CD4-positive, alpha-beta T cell treated with Interleukin-2 at 100 ng/mL for 4 hours (primary cell): ENCODE measurements around the gene TMEM72.

Experiments used
- DNase-seq: peaks from one replicate; pipeline ENCODE4 v3.0.0-alpha.2; 2020; ENCODE audit warnings: low spot score

The TMEM72 gene

DNA sequence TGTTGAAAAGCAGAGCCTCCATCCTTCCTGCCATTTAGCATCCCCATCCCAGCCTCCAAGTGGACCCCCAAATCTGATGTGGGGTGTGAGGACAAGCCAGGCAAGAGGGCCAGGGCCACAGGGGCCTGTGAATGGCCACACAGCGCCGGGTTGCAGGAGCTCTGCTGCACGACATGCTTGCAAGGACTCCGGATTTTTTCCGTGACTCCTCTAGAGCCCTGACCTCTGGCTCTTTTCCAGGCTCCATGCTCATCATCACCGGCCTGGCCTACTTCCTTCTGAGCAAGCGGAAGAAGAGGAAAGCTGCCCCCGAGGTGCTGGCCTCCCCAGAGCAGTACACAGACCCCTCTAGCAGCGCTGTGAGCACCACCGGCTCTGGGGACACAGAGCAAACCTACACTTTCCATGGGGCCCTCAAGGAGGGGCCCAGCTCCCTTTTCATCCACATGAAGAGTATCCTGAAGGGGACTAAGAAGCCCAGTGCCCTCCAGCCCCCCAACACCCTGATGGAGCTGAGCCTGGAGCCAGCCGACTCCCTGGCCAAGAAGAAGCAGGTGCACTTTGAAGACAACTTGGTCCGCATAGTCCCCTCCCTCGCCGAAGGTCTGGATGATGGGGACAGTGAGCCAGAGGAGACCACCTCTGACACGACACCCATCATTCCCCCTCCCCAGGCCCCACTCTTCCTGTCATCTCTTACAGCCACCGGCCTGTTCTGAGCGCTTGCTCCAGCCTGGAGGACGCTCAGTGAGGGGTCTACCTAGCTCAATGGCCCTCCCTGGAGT is 23.5 kb downstream of the TMEM72 start:
- DNase-seq: no peak

DNA sequence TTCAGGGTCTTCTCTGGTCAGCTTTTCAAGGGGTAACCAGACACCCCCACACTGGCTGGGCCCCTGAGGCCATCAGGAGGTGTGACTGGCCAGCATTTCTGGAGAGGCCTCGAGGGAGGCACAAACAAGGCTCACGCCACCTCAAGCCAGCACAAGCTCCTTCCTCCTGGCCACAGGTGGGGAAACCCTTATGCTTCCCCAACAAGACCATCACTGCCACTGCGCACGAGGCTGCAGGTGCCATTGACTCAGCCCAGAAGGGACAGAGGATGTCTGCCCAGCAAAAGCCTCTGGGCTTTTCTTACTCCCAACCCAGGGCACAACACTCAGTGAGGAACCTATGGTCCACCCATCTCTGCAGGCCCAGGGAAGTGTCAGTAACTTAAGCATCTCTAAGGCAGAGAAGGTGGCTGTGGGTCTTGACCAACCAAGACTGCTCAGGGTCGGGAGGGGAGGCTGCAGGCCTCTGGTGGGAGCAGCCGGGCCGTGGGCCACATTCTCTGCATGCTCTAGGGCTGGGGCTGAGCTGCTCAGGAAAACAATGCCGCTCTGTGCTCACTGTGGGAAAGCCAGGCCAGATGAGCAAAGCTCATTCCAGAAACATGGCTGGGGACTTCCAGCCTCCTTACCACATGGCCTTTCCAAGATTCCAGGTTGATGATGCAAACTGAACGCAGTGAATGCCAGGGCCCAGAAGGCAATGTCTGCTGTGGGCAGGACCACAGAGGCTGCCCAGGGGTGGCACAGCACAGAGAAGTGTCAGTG is 24.2 kb downstream of the TMEM72 start:
- no peak for DNase-seq

DNA sequence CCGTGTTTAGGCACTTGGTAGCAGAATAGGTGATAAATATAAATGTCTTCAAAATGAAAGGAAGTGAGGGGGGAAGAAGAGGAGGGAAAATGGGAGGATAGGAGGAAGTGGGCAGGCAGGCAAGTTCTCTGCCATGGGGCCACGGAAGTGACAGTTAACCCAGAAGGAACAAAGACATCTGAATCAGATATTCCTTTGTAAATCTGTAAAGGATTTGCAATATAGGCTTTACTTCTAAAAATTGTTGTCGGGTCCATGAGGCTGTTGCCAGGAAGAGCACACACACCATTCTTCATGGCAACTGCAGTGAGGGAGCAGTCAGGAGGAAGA is 24.8 kb downstream of the TMEM72 start:
- no peak for DNase-seq

DNA sequence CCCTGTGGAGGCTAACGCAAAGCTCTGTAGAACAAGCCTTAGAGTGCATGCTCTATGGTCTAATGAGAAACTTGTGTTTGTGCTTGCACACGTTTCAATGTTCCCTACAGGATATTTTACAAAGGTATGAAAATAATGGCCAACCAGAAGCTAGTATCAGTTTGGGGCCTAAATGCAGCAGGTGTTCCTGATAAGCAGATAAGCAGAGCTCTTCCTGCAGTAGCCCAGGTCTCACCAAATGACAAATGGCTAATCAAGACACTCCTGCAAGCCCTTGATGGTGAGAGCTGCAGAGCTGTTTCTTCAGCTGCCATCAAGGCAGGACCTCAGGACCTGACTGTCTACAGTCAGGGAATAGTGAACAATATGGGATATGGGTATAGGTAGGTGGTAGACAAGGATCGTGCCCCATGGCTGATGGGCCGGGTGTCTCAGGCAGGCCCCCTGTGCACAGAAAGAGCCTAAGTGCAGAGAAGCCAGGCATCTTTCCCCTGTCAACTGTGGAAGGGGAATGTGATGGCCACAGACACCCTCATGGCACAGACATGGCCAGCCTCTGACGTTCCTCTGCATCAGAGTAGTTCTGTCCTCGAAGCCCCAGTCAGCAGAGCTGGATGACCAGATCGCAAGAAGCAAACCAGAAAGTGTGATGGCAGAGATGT is 25.3 kb downstream of the TMEM72 start:
- DNase-seq: no peak

DNA sequence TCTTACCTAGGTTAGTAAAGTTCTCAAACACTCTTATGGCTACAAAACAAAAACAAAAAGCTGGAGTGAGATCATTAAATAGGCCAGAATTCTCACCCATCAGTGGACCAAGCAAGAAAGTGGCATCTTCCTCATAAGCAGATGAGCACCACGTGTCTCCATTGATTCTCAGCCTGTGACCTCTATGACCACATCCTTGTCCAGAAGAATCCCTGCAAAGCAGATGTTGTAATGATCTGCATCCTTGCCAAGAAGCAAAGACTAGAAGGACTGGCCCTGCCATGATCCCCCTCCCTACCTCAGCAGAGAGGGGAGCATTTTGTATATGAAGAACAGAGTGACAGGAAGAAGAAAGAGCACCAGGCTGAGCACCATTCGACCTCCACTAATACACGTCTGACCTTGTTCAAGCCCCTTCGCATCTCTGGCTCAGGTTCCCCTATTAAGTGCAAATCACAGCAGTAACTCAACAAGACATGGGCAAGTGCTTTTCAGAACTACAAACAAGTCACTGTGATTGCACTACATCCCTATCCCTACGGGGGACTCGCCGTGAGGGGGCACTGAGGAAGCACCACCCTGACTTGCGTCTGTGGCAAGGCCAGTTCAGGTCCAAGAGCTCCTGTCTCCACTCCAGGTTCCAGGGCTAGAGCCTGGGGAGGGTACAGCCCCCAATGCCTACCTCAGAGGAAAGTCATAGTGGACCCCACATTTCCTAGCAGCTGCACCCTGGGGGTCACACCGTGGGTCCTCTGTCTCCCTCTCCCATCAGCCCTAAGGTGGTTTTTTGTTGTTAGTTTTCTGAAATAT is 26.3 kb downstream of the TMEM72 start:
- no peak for DNase-seq

DNA sequence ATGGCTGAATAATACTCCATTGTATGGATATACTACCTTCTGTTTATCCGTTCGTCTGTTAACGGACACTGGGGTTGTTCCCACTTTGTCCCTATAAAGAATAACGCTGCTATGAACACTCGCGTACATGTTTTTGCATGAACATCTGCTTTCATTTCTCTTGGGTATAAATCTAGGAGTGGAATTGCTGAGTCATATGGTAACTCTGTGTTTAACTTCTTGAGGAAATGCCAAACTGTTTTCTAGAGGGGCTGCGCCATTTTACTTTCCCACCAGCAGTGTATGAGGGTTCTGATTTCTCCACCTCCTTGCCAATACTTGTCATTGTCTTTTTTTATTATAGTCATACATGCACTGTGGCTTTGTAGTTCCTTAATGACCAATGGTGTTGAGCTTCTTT is 27.8 kb downstream of the TMEM72 start:
- DNase-seq: no peak

DNA sequence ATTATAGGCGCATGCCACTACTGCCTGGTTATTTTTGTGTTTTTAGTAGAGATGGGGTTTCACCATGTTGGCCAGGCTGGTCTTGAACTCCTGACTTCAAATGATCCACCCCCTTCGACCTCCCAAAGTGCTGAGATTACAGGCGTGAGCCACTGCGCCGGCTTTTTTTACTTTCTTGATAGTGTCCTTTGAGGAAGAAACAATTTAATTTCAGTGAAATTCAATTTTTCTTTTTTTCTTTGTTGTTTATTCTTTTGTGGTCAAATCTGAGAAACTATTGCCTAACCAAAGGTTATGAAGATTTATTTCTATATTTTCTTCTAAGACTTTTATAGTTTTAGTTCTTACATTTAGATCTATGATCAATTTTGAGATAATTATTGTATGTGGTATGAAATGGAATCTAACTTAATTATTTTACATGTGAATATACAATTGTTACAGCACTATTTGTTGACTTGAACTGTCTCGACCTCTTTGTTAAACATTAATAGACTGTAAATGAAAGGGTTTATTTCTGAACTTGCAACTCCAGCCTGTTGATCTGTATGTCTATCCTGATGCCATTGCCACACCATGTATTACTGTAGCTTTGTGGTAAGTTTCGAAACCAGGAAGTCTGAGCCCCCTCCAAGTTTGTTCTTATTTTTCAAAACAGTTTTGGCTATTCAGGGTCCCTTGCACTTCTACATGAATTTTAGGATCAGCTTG is 28.7 kb downstream of the TMEM72 start:
- DNase-seq: no peak

DNA sequence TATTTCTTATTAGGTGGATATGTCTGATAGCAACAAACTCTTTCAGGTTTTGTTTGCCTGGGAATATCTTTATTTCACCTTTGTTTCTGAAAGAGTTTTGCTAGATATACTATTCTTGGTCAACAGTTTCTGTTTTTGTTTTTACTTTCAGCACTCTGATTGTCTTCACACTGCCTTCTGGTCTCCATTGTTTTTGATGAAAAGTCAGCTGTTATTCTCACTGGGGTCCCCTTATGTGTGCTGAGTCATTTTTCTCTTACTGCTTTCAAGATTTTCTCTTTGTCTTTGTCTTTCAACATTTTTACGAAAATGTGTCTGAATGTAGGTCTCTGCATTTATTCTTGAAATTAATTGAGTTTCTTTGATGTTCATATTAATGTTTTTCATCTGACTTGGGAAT is 33.2 kb downstream of the TMEM72 start:
- no peak for DNase-seq

DNA sequence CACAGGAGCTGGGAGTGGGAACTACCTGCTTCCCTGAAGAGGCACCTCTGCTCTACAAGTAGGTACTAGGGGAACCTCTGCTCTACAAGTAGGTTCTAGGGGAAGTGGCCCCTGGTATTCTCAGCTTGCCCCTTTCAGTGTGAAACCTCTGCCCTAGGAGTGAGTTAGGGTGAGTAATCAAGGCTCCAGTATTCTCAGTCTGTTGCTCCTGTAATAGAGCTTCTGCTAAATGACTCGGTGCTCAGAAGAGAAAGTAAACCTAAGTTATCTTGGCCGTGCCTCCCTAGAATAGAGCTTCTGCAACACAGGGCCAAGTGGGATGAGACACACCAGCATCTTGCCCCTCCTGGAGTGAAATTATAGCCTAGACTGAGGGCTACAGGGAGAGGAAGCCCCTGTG is 35.1 kb downstream of the TMEM72 start:
- no peak for DNase-seq

DNA sequence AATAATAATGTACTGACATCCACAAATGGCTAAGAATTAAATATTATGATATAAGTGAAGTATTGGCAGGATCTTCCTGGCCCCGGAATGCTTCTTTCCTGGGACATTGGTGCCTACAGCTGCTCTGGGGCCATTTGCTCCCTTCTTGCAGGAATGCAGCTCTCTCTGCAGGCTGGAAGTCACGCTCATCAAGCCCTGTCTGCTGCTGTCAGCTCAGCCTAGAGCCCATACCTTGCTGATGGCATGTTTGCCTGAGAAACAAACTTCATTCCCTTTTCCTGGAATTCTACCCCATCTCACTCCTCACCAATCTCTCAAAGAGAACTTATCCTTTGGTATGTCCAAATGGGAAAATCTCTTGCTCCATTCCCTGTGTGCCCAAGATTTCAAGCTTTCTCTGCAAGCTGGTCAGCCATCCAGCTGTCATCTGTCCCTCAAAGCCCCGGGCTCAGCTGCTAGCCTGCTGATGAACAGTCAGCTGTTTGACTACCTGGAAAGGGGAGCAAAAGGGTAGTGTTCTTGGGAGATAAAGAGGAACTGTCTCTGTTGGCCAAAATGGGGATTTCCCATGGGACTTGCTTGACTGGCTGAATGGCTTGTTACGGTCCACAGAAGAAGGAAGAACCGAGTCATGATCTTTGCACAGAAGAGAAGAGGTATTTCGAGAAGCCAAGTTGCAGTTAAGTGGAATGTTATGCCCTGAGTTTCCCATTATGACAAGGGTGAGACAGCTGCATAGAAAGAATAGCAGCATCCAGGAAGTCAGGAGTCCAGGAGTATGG is 36.4 kb downstream of the TMEM72 start:
- no peak for DNase-seq

DNA sequence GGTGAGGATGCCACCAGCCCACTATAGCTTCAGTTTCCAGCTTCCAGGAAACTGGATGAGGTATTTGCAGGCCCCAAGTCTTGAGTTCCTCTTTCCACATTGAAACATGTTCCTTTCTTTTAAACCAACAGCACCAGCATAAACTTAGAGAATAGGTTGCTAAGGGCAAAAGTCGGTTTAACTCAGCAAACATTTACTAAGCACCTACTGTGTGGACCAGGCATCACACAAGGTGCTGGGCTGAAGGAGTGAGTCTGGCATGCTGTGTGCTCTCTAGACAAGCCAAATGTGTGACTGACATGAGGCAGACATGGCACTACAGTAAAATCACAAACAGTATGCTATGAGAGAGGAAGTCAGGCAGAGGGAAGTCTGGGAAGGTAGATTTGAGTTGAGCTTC is 37.5 kb downstream of the TMEM72 start:
- no peak for DNase-seq

DNA sequence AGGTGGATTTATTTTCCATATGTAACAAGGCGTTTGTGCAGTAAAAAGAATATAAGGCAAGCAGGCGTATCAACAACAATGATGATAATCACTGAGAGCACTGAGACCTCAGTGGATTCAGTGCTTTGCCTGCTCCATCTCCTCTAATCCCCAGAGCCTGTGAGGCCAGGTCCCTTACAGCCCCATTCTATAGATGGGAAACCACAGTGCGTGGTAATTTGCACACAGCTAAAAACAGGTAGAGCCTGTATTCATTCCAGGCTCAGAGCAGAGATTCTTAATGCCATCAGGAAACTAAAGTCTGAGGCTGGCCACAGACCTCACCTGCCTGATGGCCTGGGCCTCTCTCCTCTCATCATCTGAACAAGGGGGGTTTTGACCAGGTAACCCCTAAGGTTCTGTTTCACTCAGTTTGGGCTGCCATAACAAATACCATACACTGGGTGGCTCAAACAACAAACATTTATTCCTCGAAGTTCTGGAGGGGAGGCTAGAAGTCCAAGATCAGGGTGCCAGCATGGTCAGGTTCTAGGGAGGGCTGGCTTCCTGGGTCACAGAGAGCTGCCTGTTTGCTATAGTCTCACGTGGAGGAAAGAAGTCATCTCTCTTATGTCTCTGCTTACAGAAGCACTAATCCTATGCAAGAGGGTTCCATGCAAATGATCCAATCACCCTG is 38.1 kb downstream of the TMEM72 start:
- no peak for DNase-seq

DNA sequence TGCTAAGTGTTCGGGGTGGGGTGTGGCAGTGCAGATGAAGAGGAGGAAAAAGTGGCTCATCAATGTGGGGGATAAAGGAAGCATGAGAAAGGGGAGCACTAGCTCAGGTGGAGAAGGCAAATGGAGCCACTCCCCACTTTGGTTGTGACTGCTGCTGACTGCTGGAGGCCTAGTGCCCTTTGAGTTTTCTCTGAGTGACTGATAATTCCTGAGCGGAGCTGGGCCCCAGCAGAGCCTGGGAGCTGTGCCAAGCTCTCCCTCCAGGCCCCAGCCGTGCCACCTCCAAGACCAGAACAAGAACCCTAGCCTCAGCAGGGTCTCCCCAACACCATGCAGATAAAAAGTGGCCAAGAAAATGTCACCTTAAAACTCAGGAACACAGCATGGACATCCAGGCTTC is 38.8 kb downstream of the TMEM72 start:
- no peak for DNase-seq

DNA sequence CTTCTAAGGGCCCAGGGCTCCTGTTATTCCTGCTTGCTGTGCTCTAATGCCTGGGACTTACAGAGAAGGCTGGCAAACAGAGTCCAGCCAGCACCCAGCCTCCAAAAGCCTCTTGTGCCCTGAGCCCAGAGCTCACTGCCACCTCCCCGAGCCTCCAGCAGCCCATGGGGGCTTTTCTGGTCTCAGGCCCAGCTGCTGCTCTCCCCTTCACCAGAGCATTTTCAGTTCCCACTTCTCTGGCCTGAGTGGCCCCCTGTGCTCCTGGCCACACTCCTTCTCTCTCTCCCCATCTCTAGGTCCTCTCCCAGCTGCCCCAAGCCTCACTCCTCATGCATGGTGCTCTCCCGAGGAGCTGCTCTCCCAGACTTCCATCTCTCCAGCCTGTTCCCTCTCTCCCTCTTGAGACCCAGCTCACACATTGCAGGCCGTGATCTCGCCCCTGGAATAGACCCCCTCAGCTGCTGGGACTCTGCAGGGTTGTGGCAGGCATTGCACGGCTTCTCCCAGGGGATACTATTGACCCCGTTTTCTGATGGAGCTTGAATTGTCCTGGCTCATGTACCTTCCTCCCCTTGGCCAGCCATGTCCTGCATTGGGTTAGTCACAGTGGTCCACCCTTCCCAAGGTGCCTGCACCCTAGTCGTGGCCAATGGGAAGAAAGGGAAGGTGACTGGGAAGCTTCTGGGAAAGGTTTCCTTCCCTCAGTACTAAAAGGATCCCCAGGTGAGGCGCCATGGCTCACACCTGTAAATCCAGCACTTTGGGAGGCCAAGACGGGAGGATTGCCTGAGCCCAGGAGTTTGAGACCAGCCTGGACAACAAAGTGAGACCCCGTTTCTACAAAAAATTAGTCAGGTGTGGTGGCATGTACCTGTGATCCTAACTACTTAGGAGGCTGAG is 39.4 kb downstream of the TMEM72 start:
- no peak for DNase-seq

DNA sequence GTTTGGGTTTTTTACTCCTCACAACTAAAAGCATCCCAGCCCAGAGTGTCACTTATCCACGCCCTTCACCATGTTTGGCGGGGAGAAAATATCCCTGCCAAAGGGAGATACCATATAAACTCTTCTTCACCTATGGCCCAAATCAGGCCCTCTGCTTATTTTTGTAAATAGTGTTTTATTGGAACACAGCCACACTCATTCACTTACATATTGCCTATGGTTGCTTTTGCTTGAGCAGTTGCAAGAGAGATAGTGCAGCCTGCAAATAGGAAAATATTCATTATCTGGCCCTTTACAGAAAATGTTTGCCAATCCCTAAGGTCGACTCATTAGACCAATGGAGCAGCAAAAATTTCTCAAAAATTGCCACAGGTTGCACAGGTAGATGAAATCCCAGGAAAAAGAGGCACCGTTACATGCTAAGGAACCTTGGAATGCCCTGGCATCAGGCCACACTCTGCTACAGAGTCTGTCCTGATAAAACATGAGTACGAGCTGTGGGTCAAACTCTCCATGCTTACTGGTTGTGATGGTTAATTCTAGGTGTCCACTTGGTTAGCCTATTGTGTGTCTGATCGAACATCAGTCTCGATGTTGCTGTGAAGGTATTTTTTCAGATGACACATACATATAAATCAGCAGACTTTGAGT is 40.6 kb downstream of the TMEM72 start:
- DNase-seq: no peak

DNA sequence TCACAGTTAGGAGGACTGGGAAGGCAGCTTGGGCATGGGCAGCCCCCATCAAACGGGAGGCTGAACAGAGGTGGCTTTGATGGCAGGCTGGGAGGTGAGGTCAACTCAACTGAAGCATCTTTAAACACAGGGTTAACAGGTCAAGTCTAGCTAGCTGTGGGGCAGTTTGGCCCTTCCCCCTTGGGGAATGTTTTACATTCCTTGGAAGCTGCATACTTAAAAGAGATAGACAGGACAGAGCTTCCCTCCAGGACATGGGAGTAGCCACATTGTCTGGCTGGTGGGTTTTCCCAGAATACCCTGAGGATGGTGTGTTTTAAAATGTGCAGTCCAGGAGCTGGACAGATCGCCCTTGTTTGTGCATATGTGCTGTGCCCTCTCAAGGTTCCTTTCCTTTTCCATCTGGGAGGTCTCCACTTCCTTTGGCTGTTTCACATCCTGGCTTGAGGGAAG is 41.7 kb downstream of the TMEM72 start:
- DNase-seq: no peak

DNA sequence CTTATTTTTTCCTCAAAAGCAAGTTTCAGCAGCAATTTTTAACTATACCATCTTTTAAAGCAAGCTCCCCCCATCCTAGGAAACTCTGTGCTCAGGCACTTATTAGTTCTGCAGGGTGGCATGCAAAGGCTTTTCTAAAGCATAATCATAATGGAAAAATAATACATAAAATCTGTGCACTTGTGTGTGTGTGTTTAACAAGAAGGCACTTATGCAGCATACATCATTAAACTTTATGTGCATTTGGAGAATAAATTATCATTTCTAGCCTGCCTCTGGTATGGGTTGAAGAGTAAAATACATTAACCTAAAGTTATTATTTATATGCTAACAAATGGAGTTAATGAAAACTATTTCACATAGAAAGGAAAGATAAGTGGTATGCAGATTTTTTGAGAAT is 42.9 kb downstream of the TMEM72 start:
- no peak for DNase-seq

DNA sequence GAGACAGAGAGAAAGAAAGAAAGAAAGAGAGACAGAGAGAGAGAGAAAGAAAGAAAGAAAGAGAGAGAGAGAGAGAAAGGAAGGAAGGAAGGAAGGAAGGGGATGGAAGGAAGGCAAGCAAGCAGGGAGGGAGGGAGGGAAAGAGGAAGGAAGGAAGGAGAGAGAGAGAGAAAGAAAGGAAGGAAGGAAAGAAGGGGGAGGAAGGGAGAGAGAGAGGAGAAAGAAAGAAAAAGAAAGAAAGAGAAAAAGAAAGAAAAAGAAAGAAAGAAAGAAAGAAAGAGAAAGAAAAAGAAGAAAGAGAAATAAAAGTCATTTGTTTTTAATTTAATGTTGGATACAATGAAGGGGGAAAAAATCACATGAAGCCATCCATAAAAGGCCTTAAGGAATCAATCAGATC is 43.8 kb downstream of the TMEM72 start:
- DNase-seq: no peak
